HG02981 (cell line): ENCODE measurements around the gene N4BP3.
A peak's percentile ranks its signal among the peaks of the same experiment; 100 is the strongest.
"Not testable (repeated sequence)": the region's sequence is repeated elsewhere in the genome, so short reads cannot be mapped to it uniquely, and the experiment has no call there.

Experiments used
- ATAC-seq: cut with Tn5 transposase; IDR thresholded peaks from one replicate; pipeline ENCODE4 v1.9.1; 2021; ENCODE audit warnings: mild to moderate bottlenecking, moderate library complexity; ENCODE audit not compliant: unreplicated experiment

The N4BP3 gene

GRCh38 chr5:178121391-178122276 is 8.3 kb downstream of the N4BP3 start:
- ATAC-seq, result peak; percentile 0

DNA sequence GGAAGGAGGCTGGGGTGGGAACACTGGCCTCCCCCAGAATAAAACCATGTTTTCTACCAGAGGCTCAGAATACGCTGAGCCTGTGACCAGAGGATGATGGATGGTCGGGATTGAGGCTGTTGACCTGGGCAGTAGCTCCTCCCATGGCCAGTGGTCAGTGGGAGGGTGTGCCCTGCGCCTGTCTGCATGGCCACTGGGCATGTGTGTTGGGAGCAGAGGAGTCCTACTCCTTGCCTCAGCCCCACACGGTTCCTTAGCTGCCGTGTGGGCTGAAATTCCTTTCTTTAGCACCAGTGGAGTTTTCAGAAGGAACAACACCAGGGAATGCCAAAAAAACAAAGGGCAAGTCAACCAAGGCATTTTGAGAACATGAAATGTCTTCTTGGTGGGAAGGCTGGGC is 9.0 kb downstream of the N4BP3 start:
- no peak for ATAC-seq

DNA sequence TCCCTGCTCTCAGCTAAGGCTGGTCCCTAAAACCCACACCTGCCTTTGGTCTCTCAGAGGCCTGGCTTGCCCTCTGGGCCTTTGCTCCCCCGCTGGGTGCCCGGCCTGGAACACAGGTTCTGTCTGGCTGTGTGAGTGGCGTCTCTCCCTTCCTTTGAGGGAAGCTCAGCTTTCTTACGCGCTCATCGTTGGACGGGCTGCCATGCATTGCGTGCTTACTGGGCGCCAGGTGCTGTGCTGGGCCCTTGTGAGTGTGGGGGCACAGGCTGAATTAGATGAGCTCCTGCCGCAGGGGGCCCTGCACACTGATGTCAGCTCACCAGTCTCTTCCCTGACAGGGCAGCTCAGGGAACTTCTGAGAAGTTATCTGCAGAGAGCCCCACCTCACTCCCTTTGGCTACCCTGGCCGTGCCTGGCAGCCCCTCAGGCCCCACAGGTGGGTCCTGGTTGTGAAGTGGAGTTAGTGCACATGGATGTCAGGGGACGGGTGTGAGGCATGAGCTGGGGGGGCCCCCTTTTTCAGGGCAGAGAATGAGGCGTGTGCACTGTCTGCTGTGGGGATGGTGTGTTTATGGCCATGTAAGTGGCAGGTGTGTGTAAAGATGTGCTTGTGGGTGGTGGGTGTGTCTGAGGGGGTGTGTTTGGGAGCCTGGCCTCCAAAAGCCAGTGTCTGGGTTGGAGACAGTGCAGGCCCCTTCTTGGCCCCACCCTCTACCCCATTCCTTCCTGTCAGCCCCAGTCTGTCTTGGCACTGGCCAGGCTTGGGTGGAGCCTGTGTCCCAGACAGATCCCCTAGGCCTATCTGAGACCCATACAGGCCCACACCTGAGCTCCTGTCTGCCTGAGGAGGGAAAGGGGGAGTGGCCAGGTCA is 10.0 kb downstream of the N4BP3 start:
- no peak for ATAC-seq

DNA sequence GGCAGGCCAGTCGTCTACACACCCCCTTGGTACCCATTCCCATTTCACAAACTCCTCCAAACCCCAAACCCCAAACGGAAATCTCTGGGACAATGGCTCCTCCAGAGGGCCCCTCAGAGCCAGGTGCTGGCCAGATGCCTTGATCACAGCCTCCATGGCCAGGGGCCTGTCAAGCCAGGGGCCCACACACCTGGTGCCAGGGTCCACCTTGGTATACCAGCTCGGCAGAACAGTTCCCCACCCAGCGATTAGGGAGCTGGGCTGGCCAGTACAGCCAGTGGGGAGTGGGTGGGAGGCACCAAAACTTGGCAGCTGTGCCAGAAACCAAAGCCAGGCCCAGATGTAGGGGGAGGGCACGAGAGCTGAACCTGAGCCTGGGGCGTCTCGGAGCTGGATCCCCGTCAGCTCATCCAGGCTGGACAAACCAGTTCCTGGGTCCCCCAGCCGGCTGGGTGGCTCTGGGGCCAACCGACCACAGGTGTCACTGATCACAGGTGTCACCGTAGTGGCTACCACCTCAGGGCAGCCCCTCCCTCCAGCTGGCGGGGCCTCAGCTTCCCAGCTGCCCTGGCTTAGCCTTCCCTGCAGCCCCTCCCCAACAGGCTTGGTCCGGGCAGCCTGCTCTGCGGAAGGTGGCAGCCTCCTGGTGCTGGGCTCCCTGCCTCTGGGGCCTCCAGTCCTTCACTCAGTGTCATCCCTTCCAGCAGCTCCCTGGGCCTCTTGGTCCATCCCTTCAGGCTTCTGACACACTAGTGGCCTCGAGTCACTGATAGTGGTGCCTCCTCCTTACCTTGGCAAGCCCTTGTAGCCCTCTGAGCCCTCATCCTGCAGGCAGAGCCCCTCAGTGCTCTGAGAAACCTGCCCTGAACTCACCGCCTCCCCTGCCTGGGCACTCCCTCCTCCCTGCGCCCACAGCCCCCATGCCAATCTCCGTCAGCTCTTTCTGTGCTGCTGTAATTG is 10.9 kb downstream of the N4BP3 start:
- no peak for ATAC-seq

- no peak for ATAC-seq
Measured at GRCh38 chr5:178125253-178125906, 12.0 kb downstream of the N4BP3 start.

- ATAC-seq, result no peak
Measured at GRCh38 chr5:178126556-178126955, 13.2 kb downstream of the N4BP3 start.

GRCh38 chr5:178127300-178128009 is 14.1 kb downstream of the N4BP3 start:
- ATAC-seq, result not testable (repeated sequence)

DNA sequence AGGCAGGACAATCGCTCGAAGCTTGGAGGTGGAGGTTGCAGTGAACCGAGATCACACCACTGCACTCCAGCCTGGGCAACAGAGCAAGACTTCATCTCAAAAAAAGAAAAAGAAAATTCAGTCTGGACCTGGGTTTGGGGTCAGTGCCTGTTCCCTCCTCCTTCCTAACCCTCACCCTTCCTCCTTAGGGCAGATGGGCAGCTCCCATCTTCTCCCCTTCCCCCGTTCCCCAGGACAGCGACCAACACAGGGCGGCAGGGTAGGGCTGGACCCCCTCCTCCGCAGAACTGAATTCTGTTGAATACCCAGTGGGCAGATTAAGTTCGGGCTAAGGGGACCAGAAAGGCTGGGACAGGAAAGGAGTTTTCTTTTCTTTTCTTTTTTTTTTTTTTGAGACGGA is 16.0 kb downstream of the N4BP3 start:
- no peak for ATAC-seq

DNA sequence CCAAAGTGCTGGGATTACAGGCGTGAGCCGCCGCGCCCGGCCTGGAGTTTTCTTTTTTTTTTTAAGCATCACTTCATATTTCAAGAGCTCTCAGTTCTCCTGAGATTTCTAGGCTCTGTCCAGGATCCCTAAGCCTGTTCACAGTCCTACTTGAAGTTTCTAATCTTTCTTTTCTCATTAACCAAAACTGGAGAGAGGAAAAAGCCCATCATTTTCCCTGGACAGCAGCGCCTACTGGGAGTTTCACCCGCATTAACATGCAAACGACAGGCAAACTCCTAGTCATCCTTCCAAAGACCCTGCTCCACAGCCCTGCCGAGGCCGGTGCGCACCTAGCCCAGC is 16.9 kb downstream of the N4BP3 start:
- not testable (repeated sequence) for ATAC-seq

- ATAC-seq, result peak; percentile 82
Measured at GRCh38 chr5:178130576-178131445, 17.5 kb downstream of the N4BP3 start, which contains the start of gene RMND5B. Gene RMND5B, plus strand, starts transcription at chr5:178131014. Its CDS starts 7,106 bp downstream, at chr5:178138120.

- peak; percentile 2 for ATAC-seq
Measured at GRCh38 chr5:178131446-178131996, 18.2 kb downstream of the N4BP3 start.

GRCh38 chr5:178136990-178137389 is 23.7 kb downstream of the N4BP3 start:
- no peak for ATAC-seq

DNA sequence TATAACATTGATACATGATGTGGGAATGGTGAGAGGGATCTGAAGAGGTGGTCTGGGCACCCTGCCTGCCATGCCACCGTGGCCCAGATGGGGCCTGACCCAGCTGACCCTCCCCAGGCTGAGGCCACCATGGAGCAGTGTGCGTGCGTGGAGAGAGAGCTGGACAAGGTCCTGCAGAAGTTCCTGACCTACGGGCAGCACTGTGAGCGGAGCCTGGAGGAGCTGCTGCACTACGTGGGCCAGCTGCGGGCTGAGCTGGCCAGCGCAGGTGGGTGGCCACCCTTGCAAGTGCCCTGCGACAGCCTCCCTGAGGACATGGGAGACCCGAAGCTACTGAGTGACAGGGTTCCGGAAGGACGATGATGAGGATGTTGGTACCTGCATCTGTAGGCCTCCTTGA is 24.7 kb downstream of the N4BP3 start:
- no peak for ATAC-seq

DNA sequence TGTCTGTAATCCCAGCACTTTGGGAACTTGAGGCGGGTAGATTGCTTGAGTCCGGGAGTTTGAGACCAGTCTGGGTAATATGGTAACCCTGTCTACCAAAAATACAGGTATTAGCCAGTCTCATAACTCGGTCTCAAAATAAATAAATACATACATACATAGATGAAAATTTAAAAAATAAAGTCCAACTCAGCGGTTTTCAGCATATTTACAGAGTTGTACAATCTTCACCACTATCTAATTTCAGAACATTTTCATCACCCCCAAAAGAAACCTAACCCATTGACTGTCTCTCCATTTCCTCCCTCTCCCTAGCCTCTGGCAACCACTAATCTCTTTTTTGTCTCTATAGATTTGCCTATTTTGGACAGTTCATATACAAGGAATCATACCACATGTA is 28.2 kb downstream of the N4BP3 start:
- no peak for ATAC-seq

GRCh38 chr5:178142642-178143041 is 29.3 kb downstream of the N4BP3 start:
- ATAC-seq, result no peak

GRCh38 chr5:178143246-178143645 is 29.9 kb downstream of the N4BP3 start:
- no peak for ATAC-seq

DNA sequence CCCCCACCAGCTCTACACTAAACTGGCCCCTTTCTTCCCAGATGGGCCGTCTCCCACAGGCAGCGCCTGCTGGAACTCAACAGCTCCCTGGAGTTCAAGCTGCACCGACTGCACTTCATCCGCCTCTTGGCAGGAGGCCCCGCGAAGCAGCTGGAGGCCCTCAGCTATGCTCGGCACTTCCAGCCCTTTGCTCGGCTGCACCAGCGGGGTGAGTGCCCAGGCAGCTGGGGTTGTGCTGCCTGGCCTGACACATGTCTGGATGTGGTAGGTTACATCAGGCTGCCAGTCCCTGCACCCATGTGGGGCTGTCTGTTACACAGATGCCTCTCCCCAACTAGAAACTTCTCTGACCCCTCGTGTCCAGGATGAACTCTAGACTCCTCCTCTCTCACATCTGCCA is 30.6 kb downstream of the N4BP3 start:
- no peak for ATAC-seq
